GM12878 (cell line): ENCODE results near the gene GPN2. TPM values are rescaled to one million over a fixed set of nuclear protein-coding genes. Genes with fewer than 3 reads are reported as not detected.

ENCODE experiments used
- ATF7 ChIP-seq: fragments of 450-650 bp; IDR thresholded peaks from 2 replicates; pipeline ENCODE4 v1.6.1; 2016; ENCODE audit warnings: low read depth, mild to moderate bottlenecking
- BMI1 ChIP-seq: fragments of 450-650 bp; IDR thresholded peaks from 2 replicates; pipeline ENCODE4 v1.6.1; 2016; ENCODE audit warnings: mild to moderate bottlenecking, moderate library complexity, borderline replicate concordance
- CHD2 ChIP-seq: IDR thresholded peaks from 2 replicates; pipeline ENCODE4 v1.6.1; 2011; ENCODE audit warnings: low read depth, low read length, improper control_type of control experiment, borderline replicate concordance
- EGR1 ChIP-seq, 2 experiments: IDR thresholded peaks; 1 replicate in 1 of 2; 2 replicates in 1 of 2; pipeline ENCODE4 v1.6.1; 2011 to 2012; ENCODE audit warnings: low read depth in 2 of 2, low read length in 2 of 2, borderline replicate concordance in 1 of 2, mild to moderate bottlenecking in 1 of 2, moderate library complexity in 1 of 2
- EP300 ChIP-seq, 2 experiments: fragments of 150-350 bp in 1 of 2; IDR thresholded peaks; 2 replicates each; pipeline ENCODE4 v1.6.1; 2011 to 2012; ENCODE audit warnings: low read depth in 2 of 2, low read length in 2 of 2, borderline replicate concordance in 1 of 2, improper control_type of control experiment in 1 of 2, inconsistent platforms in 1 of 2; ENCODE audit not compliant: control insufficient read depth in 1 of 2
- FOXM1 ChIP-seq: IDR thresholded peaks from 2 replicates; pipeline ENCODE4 v1.6.1; 2012; ENCODE audit warnings: low read depth, mild to moderate bottlenecking, inconsistent platforms, low read length, moderate library complexity
- GATAD2B ChIP-seq: fragments of 450-650 bp; conservative IDR thresholded peaks from 2 replicates; pipeline ENCODE4 v1.6.1; 2017; ENCODE audit warnings: low read depth, mild to moderate bottlenecking, moderate library complexity
- MTA3 ChIP-seq: IDR thresholded peaks from 2 replicates; pipeline ENCODE4 v1.6.1; 2012; ENCODE audit warnings: low read length, inconsistent platforms, borderline replicate concordance
- MYC ChIP-seq: IDR thresholded peaks from 2 replicates; pipeline ENCODE4 v1.6.1; 2011; ENCODE audit warnings: mild to moderate bottlenecking, low read length, moderate library complexity, inconsistent platforms; ENCODE audit not compliant: insufficient read depth, insufficient replicate concordance, insufficient read length, severe bottlenecking
- NFYA ChIP-seq: IDR thresholded peaks from 2 replicates; pipeline ENCODE4 v1.6.1; 2011; ENCODE audit warnings: low read depth, mild to moderate bottlenecking, low read length, improper control_type of control experiment, borderline replicate concordance
- PAX8 ChIP-seq: fragments of 450-650 bp; IDR thresholded peaks from 2 replicates; pipeline ENCODE4 v1.6.1; 2017; ENCODE audit warnings: mild to moderate bottlenecking, moderate library complexity
- PML ChIP-seq: IDR thresholded peaks from 2 replicates; pipeline ENCODE4 v1.6.1; 2012; ENCODE audit warnings: low read length, inconsistent platforms
- POLR2AphosphoS5 ChIP-seq: IDR thresholded peaks from 2 replicates; pipeline ENCODE4 v1.6.1; 2011; ENCODE audit warnings: mild to moderate bottlenecking, low read length, inconsistent platforms
- SMAD1 ChIP-seq: fragments of 450-650 bp; IDR thresholded peaks from 2 replicates; pipeline ENCODE4 v1.6.1; 2018; ENCODE audit warnings: mild to moderate bottlenecking, low read depth; ENCODE audit not compliant: partially characterized antibody
- SMARCA5 ChIP-seq: fragments of 450-650 bp; IDR thresholded peaks from 2 replicates; pipeline ENCODE4 v1.6.1; 2017; ENCODE audit warnings: mild to moderate bottlenecking
- SREBF2 ChIP-seq: IDR thresholded peaks from 2 replicates; pipeline ENCODE4 v1.6.1; 2012; ENCODE audit warnings: mild to moderate bottlenecking, low read length
- TARDBP ChIP-seq: IDR thresholded peaks from 2 replicates; pipeline ENCODE4 v1.6.1; 2016; ENCODE audit warnings: borderline replicate concordance
- TCF12 ChIP-seq: IDR thresholded peaks from 2 replicates; pipeline ENCODE4 v1.6.1; 2011; ENCODE audit warnings: low read depth, mild to moderate bottlenecking, low read length
- TCF7 ChIP-seq: IDR thresholded peaks from 2 replicates; pipeline ENCODE4 v1.6.1; 2014; ENCODE audit warnings: antibody characterized with exemption, borderline replicate concordance
- WRNIP1 ChIP-seq: IDR thresholded peaks from 2 replicates; pipeline ENCODE4 v1.6.1; 2011; ENCODE audit warnings: low read depth, low read length, improper control_type of control experiment, borderline replicate concordance
- ZBED1 ChIP-seq: IDR thresholded peaks from 2 replicates; pipeline ENCODE4 v1.6.1; 2016; ENCODE audit warnings: borderline replicate concordance
- ZNF274 ChIP-seq: IDR thresholded peaks from one replicate; pipeline ENCODE4 v1.8.0; 2011; ENCODE audit not compliant: insufficient read length, insufficient read depth
- ZNF384 ChIP-seq: IDR thresholded peaks from 2 replicates; pipeline ENCODE4 v1.6.1; 2012; ENCODE audit warnings: low read depth, mild to moderate bottlenecking, low read length, improper control_type of control experiment, borderline replicate concordance
- ZSCAN29 ChIP-seq: fragments of 450-650 bp; IDR thresholded peaks from 2 replicates; pipeline ENCODE4 v1.6.1; 2017; ENCODE audit warnings: mild to moderate bottlenecking, moderate library complexity
- polyA plus RNA-seq, 11 experiments: library from polyadenylated mRNA; depleted of rRNA in 4 of 11; unstranded in 6 of 11; stranded (reverse) in 5 of 11; fragments of >200 nt; fragmentation: Nextera tagmentation in 4 of 11; fragmentation: Illumina TruSeq in 1 of 11; extraction: Ambion mirVana in 4 of 11; extraction: Trizol in 1 of 11; gene quantifications; 1 replicate in 1 of 11; 2 replicates in 10 of 11; pipeline versions ENCODE4 v1.2.1 to v1.2.3, GENCODE V29; 2011 to 2016; ENCODE audit warnings: inconsistent platforms in 2 of 11, missing spikeins in 2 of 11, low read depth in 1 of 11
- total RNA-seq, 4 experiments: library from RNA; depleted of rRNA in 3 of 4; stranded (reverse); fragments of >200 nt in 3 of 4; fragmentation: Illumina TruSeq in 1 of 4; extraction: Trizol in 1 of 4; gene quantifications; 2 replicates each; pipeline versions ENCODE4 v1.2.1 to v1.2.3, GENCODE V29; 2013 to 2021
- TF ChIP-seq, protein P1 (sequence below): fragments of 450-650 bp; IDR thresholded peaks from 2 replicates; pipeline ENCODE4 v1.6.1; 2017; ENCODE audit warnings: mild to moderate bottlenecking
- TF ChIP-seq, protein P2 (sequence below): IDR thresholded peaks from 2 replicates; pipeline ENCODE4 v1.6.1; 2012; ENCODE audit warnings: low read depth, low read length, improper control_type of control experiment
- TF ChIP-seq, protein P3 (sequence below): fragments of 450-650 bp; IDR thresholded peaks from 2 replicates; pipeline ENCODE4 v1.6.1; 2017; ENCODE audit warnings: borderline replicate concordance

Gene GPN2
- total and polyA plus RNA-seq, 10 of the 15 experiments (the other 5 are each of a cell fraction or from before 2014, with no cell fraction given), result 8.3 to 61.4 (median 23.3) TPM

- no peak for TF ChIP-seq ZNF274
- peak; percentile 72 for TF ChIP-seq ZBED1
- TF ChIP-seq CHD2, result peak; percentile 70; the same call in 1 of the 2 replicates
- no peak for TF ChIP-seq BMI1
- peak; percentile 96 for TF ChIP-seq TCF12
- TF ChIP-seq, protein P1, sequence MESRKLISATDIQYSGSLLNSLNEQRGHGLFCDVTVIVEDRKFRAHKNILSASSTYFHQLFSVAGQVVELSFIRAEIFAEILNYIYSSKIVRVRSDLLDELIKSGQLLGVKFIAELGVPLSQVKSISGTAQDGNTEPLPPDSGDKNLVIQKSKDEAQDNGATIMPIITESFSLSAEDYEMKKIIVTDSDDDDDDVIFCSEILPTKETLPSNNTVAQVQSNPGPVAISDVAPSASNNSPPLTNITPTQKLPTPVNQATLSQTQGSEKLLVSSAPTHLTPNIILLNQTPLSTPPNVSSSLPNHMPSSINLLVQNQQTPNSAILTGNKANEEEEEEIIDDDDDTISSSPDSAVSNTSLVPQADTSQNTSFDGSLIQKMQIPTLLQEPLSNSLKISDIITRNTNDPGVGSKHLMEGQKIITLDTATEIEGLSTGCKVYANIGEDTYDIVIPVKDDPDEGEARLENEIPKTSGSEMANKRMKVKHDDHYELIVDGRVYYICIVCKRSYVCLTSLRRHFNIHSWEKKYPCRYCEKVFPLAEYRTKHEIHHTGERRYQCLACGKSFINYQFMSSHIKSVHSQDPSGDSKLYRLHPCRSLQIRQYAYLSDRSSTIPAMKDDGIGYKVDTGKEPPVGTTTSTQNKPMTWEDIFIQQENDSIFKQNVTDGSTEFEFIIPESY, result no peak
- TF ChIP-seq, protein P2, sequence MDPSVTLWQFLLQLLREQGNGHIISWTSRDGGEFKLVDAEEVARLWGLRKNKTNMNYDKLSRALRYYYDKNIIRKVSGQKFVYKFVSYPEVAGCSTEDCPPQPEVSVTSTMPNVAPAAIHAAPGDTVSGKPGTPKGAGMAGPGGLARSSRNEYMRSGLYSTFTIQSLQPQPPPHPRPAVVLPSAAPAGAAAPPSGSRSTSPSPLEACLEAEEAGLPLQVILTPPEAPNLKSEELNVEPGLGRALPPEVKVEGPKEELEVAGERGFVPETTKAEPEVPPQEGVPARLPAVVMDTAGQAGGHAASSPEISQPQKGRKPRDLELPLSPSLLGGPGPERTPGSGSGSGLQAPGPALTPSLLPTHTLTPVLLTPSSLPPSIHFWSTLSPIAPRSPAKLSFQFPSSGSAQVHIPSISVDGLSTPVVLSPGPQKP, result peak; percentile 62
- TF ChIP-seq ZNF384, result no peak
- TF ChIP-seq PML, result no peak
- no peak for TF ChIP-seq NFYA
- peak; percentile 5; the same call in 1 of the 2 replicates for TF ChIP-seq ZSCAN29
- peak; percentile 86; the same call in 1 of the 2 replicates for TF ChIP-seq SMARCA5
- TF ChIP-seq MYC, result no peak
- peak; percentile 95 for TF ChIP-seq GATAD2B
- TF ChIP-seq SMAD1, result no peak
- no peak for TF ChIP-seq SREBF2
- no peak for TF ChIP-seq EGR1 (IDR thresholded peaks at IDR 0.05; ENCODE audit: borderline replicate concordance in 1 of 2, low read depth in 2 of 2, low read length in 2 of 2)
- peak; percentile 63; the same call in 1 of the 2 replicates for TF ChIP-seq ATF7
- peak; percentile 72; the same call in 1 of the 2 replicates for TF ChIP-seq FOXM1
- peak; percentile 91 for TF ChIP-seq MTA3
- TF ChIP-seq TCF7, result no peak
- TF ChIP-seq TARDBP, result no peak
- TF ChIP-seq PAX8, result no peak
- TF ChIP-seq POLR2AphosphoS5, result peak; percentile 79
- TF ChIP-seq, protein P3, sequence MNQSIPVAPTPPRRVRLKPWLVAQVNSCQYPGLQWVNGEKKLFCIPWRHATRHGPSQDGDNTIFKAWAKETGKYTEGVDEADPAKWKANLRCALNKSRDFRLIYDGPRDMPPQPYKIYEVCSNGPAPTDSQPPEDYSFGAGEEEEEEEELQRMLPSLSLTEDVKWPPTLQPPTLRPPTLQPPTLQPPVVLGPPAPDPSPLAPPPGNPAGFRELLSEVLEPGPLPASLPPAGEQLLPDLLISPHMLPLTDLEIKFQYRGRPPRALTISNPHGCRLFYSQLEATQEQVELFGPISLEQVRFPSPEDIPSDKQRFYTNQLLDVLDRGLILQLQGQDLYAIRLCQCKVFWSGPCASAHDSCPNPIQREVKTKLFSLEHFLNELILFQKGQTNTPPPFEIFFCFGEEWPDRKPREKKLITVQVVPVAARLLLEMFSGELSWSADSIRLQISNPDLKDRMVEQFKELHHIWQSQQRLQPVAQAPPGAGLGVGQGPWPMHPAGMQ, result no peak
- peak; percentile 84 to 85 for TF ChIP-seq EP300 (IDR thresholded peaks at IDR 0.05; ENCODE audit: borderline replicate concordance in 1 of 2, control insufficient read depth in 1 of 2, low read depth in 2 of 2, low read length in 2 of 2)
- TF ChIP-seq WRNIP1, result 0 out of 2 replicates have a peak, but pooled peaks have one; percentile 89
These were observed 51.4 kb downstream of the GPN2 start (continued) for GRCh38 chr1:26838474-26839338.
